ENCODE results near the gene PIWIL1.

PIWIL1 gene

GRCh38 chr12:130391186-130391585 is 53.5 kb downstream of the PIWIL1 start:
- Histone ChIP-seq H3K4me3 (ENCODE audit: insufficient read length, low read depth) (no peak overlapping the region), H3K9me3 (ENCODE audit: insufficient read depth, low read length) (peaks cover 4% of the 10 kb centered on the region; the same call in 1 of the 2 replicates), H3K27me3 (ENCODE audit: insufficient read depth, insufficient read length) (no peaks in the 10 kb centered on the region), H3K4me1 (ENCODE audit: insufficient read depth, insufficient read length) (no peaks in the 10 kb centered on the region), H3K36me3 (ENCODE audit: insufficient read depth, insufficient read length, low read length) (no peaks in the 10 kb centered on the region), H3K9ac (ENCODE audit: insufficient read length, low read depth) (no peak overlapping the region)
- TF ChIP-seq ZNF274 (IDR thresholded peaks at IDR 0.05; ENCODE audit: low read depth, low read length): no peak
- TF ChIP-seq YY1 (IDR thresholded peaks at IDR 0.05; ENCODE audit: insufficient read depth, insufficient read length): no peak
- TF ChIP-seq SUZ12 (IDR thresholded peaks at IDR 0.05; ENCODE audit: extremely low read depth, insufficient read depth, insufficient read length): no peak
- no peak for DNase-seq (ENCODE audit: low read depth, low spot score)

GRCh38 chr12:130394906-130395305 is 57.2 kb downstream of the PIWIL1 start:
- Histone ChIP-seq H3K9ac (ENCODE audit: insufficient read length, low read depth) (no peak overlapping the region), H3K4me1 (ENCODE audit: insufficient read depth, insufficient read length) (no peaks in the 10 kb centered on the region), H3K27me3 (ENCODE audit: insufficient read depth, insufficient read length) (no peaks in the 10 kb centered on the region), H3K9me3 (ENCODE audit: insufficient read depth, low read length) (peaks cover 4% of the 10 kb centered on the region; the same call in 1 of the 2 replicates), H3K36me3 (ENCODE audit: insufficient read depth, insufficient read length, low read length) (no peaks in the 10 kb centered on the region), H3K4me3 (ENCODE audit: insufficient read length, low read depth) (no peak overlapping the region)
- DNase-seq (ENCODE audit: low read depth, low spot score): no peak
- TF ChIP-seq SUZ12 (IDR thresholded peaks at IDR 0.05; ENCODE audit: extremely low read depth, insufficient read depth, insufficient read length): no peak
- no peak for TF ChIP-seq ZNF274 (IDR thresholded peaks at IDR 0.05; ENCODE audit: low read depth, low read length)
- no peak for TF ChIP-seq YY1 (IDR thresholded peaks at IDR 0.05; ENCODE audit: insufficient read depth, insufficient read length)

GRCh38 chr12:130396667-130397066 is 59.0 kb downstream of the PIWIL1 start:
- Histone ChIP-seq H3K9ac (ENCODE audit: insufficient read length, low read depth) (no peak overlapping the region), H3K9me3 (ENCODE audit: insufficient read depth, low read length) (peaks cover 4% of the 10 kb centered on the region; the same call in 1 of the 2 replicates), H3K27me3 (ENCODE audit: insufficient read depth, insufficient read length) (no peaks in the 10 kb centered on the region), H3K36me3 (ENCODE audit: insufficient read depth, insufficient read length, low read length) (no peaks in the 10 kb centered on the region), H3K4me1 (ENCODE audit: insufficient read depth, insufficient read length) (no peaks in the 10 kb centered on the region), H3K4me3 (ENCODE audit: insufficient read length, low read depth) (no peak overlapping the region)
- no peak for DNase-seq (ENCODE audit: low read depth, low spot score)
- no peak for TF ChIP-seq YY1 (IDR thresholded peaks at IDR 0.05; ENCODE audit: insufficient read depth, insufficient read length)
- TF ChIP-seq SUZ12 (IDR thresholded peaks at IDR 0.05; ENCODE audit: extremely low read depth, insufficient read depth, insufficient read length): no peak
- no peak for TF ChIP-seq ZNF274 (IDR thresholded peaks at IDR 0.05; ENCODE audit: low read depth, low read length)

- Histone ChIP-seq H3K36me3 (ENCODE audit: insufficient read depth, insufficient read length, low read length) (no peaks in the 10 kb centered on the region), H3K9ac (ENCODE audit: insufficient read length, low read depth) (no peak overlapping the region), H3K4me3 (ENCODE audit: insufficient read length, low read depth) (no peak overlapping the region), H3K27me3 (ENCODE audit: insufficient read depth, insufficient read length) (no peaks in the 10 kb centered on the region), H3K4me1 (ENCODE audit: insufficient read depth, insufficient read length) (no peaks in the 10 kb centered on the region), H3K9me3 (ENCODE audit: insufficient read depth, low read length) (0 out of 2 replicates have a peak, but pooled peaks cover 3% of the 10 kb centered on the region)
- no peak for TF ChIP-seq YY1 (IDR thresholded peaks at IDR 0.05; ENCODE audit: insufficient read depth, insufficient read length)
- no peak for TF ChIP-seq SUZ12 (IDR thresholded peaks at IDR 0.05; ENCODE audit: extremely low read depth, insufficient read depth, insufficient read length)
- TF ChIP-seq ZNF274 (IDR thresholded peaks at IDR 0.05; ENCODE audit: low read depth, low read length): no peak
- no peak for DNase-seq (ENCODE audit: low read depth, low spot score)
Measured at GRCh38 chr12:130398100-130398848, 60.6 kb downstream of the PIWIL1 start.

- TF ChIP-seq ZNF274 (IDR thresholded peaks at IDR 0.05; ENCODE audit: low read depth, low read length) (no peak), SUZ12 (IDR thresholded peaks at IDR 0.05; ENCODE audit: extremely low read depth, insufficient read depth, insufficient read length) (no peak), YY1 (IDR thresholded peaks at IDR 0.05; ENCODE audit: insufficient read depth, insufficient read length) (no peak)
- Histone ChIP-seq H3K36me3 (ENCODE audit: insufficient read depth, insufficient read length, low read length) (no peaks in the 10 kb centered on the region), H3K9me3 (ENCODE audit: insufficient read depth, low read length) (no peaks in the 10 kb centered on the region), H3K4me1 (ENCODE audit: insufficient read depth, insufficient read length) (peaks cover 3% of the 10 kb centered on the region), H3K9ac (ENCODE audit: insufficient read length, low read depth) (no peak overlapping the region), H3K4me3 (ENCODE audit: insufficient read length, low read depth) (no peak overlapping the region), H3K27me3 (ENCODE audit: insufficient read depth, insufficient read length) (no peaks in the 10 kb centered on the region)
- peak; percentile 25 for DNase-seq (ENCODE audit: low read depth, low spot score)
Measured at GRCh38 chr12:130401703-130402102, 64.0 kb downstream of the PIWIL1 start.

- no peak for TF ChIP-seq ZNF274 (IDR thresholded peaks at IDR 0.05; ENCODE audit: low read depth, low read length)
- no peak for TF ChIP-seq SUZ12 (IDR thresholded peaks at IDR 0.05; ENCODE audit: extremely low read depth, insufficient read depth, insufficient read length)
- TF ChIP-seq YY1 (IDR thresholded peaks at IDR 0.05; ENCODE audit: insufficient read depth, insufficient read length): no peak
- H3K4me1 ChIP-seq (ENCODE audit: insufficient read depth, insufficient read length): peaks cover 3% of the 10 kb centered on the region
- no peak overlapping the region for H3K9ac ChIP-seq (ENCODE audit: insufficient read length, low read depth)
- H3K27me3 ChIP-seq (ENCODE audit: insufficient read depth, insufficient read length): no peaks in the 10 kb centered on the region
- H3K36me3 ChIP-seq (ENCODE audit: insufficient read depth, insufficient read length, low read length): no peaks in the 10 kb centered on the region
- H3K4me3 ChIP-seq (ENCODE audit: insufficient read length, low read depth): no peak overlapping the region
- no peak for DNase-seq (ENCODE audit: low read depth, low spot score)
- H3K9me3 ChIP-seq (ENCODE audit: insufficient read depth, low read length): no peaks in the 10 kb centered on the region
Measured at GRCh38 chr12:130405332-130405731, 67.6 kb downstream of the PIWIL1 start.

- H3K9ac ChIP-seq (ENCODE audit: insufficient read length, low read depth): no peak overlapping the region
- TF ChIP-seq YY1 (IDR thresholded peaks at IDR 0.05; ENCODE audit: insufficient read depth, insufficient read length): no peak
- no peak for TF ChIP-seq SUZ12 (IDR thresholded peaks at IDR 0.05; ENCODE audit: extremely low read depth, insufficient read depth, insufficient read length)
- TF ChIP-seq ZNF274 (IDR thresholded peaks at IDR 0.05; ENCODE audit: low read depth, low read length): no peak
- H3K9me3 ChIP-seq (ENCODE audit: insufficient read depth, low read length): no peaks in the 10 kb centered on the region
- DNase-seq (ENCODE audit: low read depth, low spot score): no peak
- H3K27me3 ChIP-seq (ENCODE audit: insufficient read depth, insufficient read length): no peaks in the 10 kb centered on the region
- no peak overlapping the region for H3K4me3 ChIP-seq (ENCODE audit: insufficient read length, low read depth)
- no peaks in the 10 kb centered on the region for H3K4me1 ChIP-seq (ENCODE audit: insufficient read depth, insufficient read length)
- H3K36me3 ChIP-seq (ENCODE audit: insufficient read depth, insufficient read length, low read length): no peaks in the 10 kb centered on the region
Measured at GRCh38 chr12:130412384-130412783, 74.7 kb downstream of the PIWIL1 start.

All from NT2/D1 (cell line).